ENCODE results near the gene MAP3K14.

The MAP3K14 gene

DNA sequence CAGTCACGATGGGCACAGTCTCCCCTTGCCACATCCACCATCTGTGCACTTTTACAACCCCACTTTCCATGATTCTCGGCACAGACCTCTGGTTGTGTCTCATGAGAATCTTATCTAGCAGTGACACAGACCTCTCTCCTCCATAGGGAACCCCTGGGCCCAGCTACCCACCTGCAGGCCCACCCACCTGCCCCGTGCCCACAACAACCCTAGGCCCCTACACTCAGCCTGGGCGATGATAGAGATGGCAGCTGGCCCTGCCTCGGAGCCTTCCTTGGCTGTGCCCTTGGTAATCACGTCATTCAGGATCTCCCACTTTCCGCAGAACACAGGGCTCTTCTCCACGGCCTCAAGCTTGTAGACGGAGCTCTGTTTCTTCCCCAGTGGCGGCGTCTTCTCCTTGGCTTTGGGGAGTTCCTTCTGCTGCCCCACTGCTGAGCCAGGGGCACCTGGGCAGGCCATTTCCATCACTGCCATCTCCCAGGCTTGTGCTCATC is 26.5 kb downstream of the MAP3K14 start:
- TF ChIP-seq CTCF (IDR thresholded peaks at IDR 0.05) = no peak
- Mint-ChIP-seq H3K4me3 (no peak overlapping the region), H3K36me3 (ENCODE audit: low read depth) (peaks cover 27% of the 10 kb centered on the region), H3K27me3 (ENCODE audit: low read depth, poor library complexity) (no peaks in the 10 kb centered on the region), H3K9me3 (no peaks in the 10 kb centered on the region), H3K27ac (peak overlapping the region; percentile 66), H3K4me1 (peaks cover 34% of the 10 kb centered on the region)
- DNase-seq = no peak

DNA sequence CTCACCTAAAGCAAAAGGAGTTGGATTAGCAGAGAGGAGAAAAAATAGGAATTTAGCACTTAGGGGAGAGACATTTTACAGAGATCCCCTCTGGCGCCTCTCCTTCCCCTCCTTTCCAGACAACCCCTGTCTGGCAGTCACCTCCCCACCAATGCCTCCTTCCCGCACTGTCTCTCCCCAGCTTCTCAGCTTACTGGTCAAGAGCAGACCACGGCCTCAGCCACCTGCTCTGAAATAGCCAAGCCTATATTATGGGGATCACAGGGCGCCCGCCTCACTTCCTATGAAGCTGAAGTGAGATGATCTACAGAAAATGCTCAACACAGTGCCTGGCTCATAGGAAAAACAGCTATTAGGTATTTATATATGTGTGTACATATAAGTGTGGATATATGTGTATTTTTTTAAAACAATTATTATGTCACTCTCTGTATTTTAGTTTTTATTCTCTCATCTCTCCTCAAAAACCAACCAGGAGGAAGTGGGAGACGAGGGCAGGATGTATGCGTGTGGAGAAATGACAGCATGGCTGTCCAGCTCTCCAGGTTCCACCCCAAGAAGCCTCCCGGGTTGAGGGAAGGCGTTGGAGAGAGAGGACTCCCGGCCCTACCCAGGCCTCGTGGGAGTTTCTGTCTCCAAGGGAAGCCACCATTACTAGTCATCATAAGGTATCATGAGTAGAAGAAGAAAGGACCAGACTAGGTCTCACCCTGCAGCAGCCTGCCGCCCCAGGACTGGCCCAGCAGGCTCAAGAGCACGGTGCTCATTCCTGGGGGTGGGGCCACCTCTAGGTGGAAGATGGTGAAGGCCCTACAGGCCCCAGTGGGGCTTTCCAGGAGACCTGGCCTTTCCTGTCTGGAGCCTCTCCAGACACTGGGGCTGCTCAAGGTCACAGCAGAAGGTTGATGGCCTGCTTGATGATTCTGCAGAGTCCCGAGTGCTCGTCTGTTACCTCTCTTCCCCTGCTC is 27.2 kb downstream of the MAP3K14 start:
- no peak overlapping the region for H3K27ac Mint-ChIP-seq
- no peak for TF ChIP-seq CTCF (IDR thresholded peaks at IDR 0.05)

DNA sequence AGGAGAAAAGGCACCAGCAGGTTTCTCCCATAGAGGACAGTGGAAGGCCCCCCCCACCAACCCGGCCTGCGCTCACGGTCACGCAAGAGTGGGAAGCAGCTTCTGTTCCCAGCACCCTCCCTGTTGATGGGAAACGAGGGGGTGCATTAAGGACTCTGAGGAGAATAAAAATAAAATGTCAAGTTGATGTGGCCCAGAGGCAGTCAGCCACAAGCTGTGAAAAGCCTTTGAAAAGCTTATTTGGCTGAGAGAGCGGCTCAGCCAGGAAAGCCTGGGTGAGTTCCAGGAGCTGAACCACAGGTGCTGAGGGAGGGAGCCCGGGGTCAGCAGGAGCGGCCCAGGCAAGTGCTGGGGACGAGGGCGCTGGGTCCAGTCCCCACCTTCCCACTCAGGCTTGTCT is 28.0 kb downstream of the MAP3K14 start:
- Mint-ChIP-seq H3K4me1 (peaks cover 27% of the 10 kb centered on the region), H3K27ac (peak overlapping the region; percentile 64), H3K4me3 (no peak overlapping the region), H3K9me3 (no peaks in the 10 kb centered on the region), H3K27me3 (ENCODE audit: low read depth, poor library complexity) (no peaks in the 10 kb centered on the region), H3K36me3 (ENCODE audit: low read depth) (peaks cover 40% of the 10 kb centered on the region)
- DNase-seq = no peak
- TF ChIP-seq CTCF (IDR thresholded peaks at IDR 0.05) = no peak

More for the DNA sequence above, 27.2 kb downstream of the MAP3K14 start:
- Mint-ChIP-seq H3K4me3 (no peak overlapping the region), H3K9me3 (no peaks in the 10 kb centered on the region), H3K36me3 (ENCODE audit: low read depth) (peaks cover 33% of the 10 kb centered on the region), H3K27me3 (ENCODE audit: low read depth, poor library complexity) (no peaks in the 10 kb centered on the region), H3K4me1 (peaks cover 34% of the 10 kb centered on the region)
- no peak for DNase-seq

DNA sequence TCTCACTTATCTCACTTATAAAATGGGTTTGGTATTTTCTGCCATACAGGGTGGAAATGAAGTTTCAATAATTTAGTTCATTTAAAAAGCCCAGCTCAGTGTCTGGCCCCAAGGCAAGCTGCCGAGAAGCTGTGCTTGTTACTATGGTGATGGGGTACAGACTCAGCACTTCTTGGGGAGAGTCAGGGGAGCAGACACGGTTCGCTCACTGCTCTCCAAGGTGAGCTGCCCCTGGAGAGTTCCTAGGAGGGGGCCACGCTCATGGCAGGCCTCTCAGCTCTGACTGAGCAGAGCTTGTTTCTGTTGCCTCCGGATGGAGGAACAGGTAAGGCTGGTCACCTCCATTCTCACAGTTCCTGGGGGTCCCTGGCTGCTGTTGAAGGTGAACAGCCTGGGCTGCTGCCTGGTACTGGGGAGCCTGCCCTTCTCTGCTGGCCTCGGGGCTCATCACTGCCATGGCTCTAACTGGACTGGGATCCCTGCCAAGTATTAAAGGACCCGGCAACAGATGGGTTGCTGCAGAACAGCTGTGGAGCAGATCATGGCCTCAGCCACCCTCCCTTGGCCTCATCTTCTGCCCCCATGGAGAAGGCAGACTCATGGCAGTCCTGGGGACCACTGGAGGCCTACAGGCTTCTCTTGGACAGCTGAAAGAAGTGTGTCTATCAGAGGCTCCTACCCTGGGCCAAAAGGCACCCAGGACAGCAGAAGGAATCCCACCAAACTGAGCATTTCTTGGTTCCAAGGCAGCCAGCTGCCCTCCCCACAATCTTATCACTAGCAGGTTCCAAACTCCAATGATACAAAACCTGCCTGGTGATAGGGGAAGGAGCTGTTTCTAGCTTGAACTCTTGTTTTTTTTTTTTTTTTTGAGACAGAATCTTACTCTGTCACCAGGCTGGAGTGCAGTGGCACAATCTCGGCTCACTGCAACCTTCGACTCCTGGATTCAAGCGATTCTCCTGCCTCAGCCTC is 29.0 kb downstream of the MAP3K14 start:
- H3K27ac Mint-ChIP-seq = peak overlapping the region; percentile 69
- peaks cover 21% of the 10 kb centered on the region for H3K4me1 Mint-ChIP-seq
- TF ChIP-seq CTCF (IDR thresholded peaks at IDR 0.05) = no peak
- no peak overlapping the region for H3K4me3 Mint-ChIP-seq
- no peaks in the 10 kb centered on the region for H3K27me3 Mint-ChIP-seq (ENCODE audit: low read depth, poor library complexity)
- no peaks in the 10 kb centered on the region for H3K9me3 Mint-ChIP-seq
- DNase-seq = no peak
- peaks cover 41% of the 10 kb centered on the region for H3K36me3 Mint-ChIP-seq (ENCODE audit: low read depth)

- Mint-ChIP-seq H3K27ac (no peak overlapping the region), H3K36me3 (ENCODE audit: low read depth) (peaks cover 53% of the 10 kb centered on the region), H3K4me3 (no peak overlapping the region), H3K4me1 (peaks cover 14% of the 10 kb centered on the region), H3K27me3 (ENCODE audit: low read depth, poor library complexity) (no peaks in the 10 kb centered on the region), H3K9me3 (no peaks in the 10 kb centered on the region)
- TF ChIP-seq CTCF (IDR thresholded peaks at IDR 0.05) = no peak
- DNase-seq = no peak
Observed at GRCh38 chr17:45286286-45286685, 30.5 kb downstream of the MAP3K14 start.
